Activated T-helper 9 cell treated with anti-CD3 and anti-CD28 coated beads, Interleukin-2, amount 50 U/mL, for 16 hours (primary cell): ENCODE measurements around the gene CYBRD1.
"Not testable (repeated sequence)": the region's sequence is repeated elsewhere in the genome, so short reads cannot be mapped to it uniquely, and the experiment has no call there.

Source experiments
- DNase-seq: peaks from one replicate; pipeline ENCODE4 v3.0.0-alpha.2; 2020; ENCODE audit warnings: low read depth

The CYBRD1 gene

DNA sequence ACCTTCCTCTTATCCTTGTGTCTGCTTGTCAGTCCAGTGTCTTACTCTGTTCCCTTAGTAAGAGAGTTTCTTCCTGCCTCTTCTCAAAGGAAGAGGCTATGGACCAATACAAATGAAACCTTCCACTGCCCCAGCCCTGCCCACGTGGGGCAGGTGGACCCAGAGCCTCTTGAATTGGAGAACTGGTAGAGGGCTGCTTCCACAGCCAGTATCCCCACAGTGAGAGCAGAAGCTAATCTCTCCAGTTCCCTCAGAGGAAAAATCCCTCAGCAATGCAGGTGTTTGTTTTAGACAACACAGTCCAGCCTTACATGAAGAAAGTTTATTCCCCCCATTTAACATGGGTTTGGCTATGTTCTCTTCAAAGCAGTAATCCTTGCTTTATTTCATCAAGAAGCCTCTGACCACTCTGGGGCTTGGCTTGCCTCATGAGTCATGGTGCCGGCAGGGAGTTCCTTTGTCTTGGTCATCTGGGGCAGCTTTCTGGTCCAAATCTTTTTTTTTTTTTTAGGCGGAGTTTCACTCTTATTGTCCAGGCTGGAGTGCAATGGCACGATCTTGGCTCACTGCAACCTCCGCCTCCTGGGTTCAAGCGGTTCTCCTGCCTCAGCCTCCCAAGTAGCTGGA lies 6.5 kb upstream of the CYBRD1 start:
- DNase-seq: no peak

DNA sequence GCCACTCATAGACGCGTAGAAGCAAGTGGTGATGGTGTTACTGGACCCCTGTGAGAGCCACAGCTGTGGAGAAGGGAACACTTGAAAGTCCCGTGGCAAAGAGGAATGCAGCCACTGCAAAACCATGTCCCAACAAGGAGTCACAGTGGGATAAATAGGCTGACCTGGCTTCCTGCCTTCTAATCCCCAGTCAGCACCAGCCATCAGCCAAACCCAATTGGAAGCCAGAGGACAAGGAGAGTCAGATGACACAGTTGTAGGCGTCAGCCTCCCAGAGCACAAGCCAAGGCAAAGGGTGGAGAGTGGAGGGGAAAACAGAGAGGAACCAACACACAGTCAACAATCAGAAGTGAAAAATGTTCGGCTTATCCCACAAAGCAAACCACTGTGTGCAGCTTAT lies 5.5 kb upstream of the CYBRD1 start:
- DNase-seq: no peak

DNA sequence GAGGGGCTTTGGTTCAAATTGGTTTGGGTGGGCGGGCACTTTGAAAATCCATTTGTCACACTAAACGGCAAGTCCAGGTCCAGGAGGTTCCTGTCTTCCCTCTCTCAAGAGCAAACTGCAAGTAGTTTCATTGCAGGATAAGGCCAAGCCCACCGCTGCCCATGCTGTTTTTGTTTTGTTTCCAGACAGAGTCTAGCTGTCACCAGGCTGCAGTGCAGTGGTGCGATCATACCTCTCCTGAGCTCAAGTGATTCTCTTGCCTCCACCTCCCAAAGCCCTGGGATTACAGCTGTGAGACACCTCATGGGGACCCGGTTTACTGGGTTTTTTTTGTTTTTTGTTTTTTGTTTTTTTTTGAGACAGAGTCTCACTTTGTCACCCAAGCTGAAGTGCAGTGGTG lies 1.8 kb upstream of the CYBRD1 start:
- no peak for DNase-seq

DNA sequence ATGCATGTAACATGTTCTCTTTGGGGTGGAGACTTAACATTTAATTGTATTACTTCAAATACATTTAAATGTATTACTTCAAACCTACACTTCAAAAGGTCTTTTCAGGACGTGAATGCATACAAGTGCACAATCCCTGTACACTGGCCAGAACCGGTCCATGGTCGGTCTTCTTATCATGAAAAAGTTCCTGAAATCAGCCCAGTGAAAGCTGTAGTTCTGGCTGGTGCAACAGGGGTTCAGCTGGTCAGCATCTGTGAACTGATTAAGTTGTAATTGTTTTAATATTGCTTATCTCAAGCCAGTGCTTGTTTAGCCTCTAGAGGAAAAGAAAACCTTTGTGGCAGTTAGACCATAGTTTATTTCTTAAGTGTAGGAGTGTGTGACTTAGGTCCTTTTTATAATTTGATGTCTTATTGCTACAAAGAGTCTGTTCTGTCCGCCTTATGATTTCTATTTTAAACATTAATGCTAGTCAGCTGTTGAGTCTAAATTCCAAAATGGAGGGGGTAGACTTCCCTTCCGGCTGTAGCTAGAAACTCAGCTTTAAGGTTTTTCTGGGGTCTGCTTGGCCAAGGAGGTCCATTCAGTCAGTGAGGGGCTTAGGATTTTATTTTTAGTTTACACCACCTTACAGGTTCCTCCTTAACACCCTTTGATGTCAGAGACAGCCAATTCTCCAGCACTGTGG lies 768 bp upstream of the CYBRD1 start:
- DNase-seq: no peak

DNA sequence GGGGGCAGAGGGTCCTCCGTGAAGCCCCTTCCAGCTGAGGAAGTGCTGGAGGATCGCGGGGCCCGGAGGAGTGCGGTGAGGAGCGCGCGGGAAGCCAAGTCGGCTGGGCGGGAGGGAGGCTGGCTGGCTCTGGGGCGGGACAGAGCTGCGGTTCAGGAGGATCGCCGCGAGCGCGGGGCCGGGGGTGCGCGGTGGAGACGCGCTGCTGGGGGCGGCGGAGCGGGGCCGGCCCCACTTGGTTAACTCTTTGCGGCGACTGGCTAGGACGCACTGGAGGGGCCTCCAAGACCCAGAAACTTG lies 464 bp downstream of the CYBRD1 start:
- no peak for DNase-seq

DNA sequence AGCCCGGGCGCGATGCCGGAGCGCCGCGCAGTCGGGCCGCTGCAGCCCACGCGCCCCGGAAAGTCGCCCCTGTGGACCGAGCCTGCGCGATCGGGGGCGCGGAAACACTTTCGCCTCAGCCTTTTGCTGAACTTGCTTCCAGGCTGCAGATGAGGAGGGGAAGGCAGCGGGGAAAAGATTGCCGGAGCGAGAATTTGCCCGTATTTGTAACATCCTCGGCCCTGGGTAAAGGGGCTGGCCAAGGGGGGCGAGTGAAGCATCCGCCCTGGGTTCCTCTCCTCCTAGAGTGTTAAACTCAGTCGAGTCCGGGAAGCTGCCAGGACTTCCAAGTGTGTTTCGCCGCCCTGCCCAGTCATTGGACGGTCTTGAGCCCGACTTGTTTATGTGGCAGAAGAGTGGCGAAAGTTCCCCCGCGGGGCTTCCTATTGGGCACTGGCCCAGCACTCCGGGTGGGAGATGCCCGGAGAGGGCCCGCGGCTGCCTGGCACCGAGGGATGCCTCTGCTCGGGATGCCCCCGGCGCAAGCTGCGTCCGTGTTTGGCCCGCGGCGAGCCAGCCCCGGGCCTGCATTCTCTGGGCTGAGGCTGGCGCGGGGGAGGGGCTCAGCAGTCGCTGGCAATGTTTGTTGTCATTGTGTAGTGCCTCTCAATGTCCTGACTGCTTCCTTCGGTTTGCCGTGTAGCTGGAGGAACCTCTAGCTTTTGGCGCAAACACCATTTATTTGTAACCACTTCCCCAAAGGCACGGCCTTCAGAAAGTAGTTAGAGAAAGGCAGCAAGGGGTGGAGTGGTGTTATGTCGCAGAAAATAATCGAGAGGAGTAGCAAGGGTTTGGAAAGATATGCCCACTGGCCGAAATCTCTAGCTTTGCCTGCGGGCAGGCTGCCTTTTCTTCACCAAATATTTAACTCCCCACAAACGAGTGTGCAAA lies 1.1 kb downstream of the CYBRD1 start:
- no peak for DNase-seq

DNA sequence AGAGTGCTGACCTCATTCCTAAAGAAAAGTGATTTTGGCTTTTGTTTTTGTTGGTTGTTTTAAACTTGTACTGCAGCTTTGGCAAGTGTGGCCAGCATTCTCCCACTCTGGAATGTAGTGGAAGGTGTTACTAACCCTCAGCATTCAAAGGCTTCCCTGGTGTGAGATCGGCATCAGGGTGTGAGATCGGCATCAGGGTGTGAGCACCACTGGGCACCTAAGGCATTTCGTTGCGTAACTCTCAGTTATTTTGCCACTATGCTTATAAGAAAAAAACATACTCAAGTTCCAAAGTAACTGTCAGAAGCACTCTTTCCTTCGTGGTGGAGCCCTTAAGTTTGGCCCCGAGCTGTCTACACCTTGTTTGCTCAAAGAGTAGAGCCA lies 1.7 kb downstream of the CYBRD1 start:
- DNase-seq: no peak

DNA sequence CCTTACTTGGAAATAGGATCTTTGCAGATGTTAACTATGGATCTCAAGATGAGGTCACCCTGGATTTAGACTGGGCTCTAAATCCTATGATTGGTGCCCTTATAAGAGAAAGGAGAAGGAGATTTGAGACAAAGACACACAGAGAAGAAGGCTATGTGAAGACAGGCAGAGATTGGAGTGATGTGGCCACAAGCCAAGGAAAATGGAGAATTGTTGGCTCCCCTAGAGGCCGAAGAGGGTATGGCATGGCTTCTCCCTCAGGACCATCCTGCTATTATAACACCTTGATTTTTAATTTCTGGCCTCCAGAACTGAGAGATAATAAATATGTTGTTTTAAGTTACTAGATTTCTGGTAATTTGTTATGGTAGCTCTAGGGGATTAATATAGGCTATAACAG lies 7.6 kb downstream of the CYBRD1 start:
- DNase-seq: no peak

DNA sequence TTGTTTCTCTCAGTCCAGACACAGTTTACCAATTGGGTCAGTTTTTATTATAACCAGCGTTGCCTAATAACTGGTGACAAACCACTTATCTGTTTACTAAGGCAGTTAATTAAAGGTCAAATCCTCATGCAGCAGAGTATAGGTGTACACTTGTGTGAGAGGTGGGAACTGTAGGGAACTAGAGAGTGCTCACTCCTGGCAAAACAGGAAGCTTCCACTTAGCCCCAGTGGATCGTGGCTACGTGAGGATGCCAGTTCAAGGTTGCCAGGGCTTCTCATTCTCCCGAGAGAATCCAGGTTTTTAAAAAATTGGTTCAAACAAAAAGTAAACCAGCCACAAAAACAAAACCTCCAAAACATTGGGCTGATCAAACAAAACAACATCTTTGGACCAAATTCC lies 8.1 kb downstream of the CYBRD1 start:
- DNase-seq: no peak

DNA sequence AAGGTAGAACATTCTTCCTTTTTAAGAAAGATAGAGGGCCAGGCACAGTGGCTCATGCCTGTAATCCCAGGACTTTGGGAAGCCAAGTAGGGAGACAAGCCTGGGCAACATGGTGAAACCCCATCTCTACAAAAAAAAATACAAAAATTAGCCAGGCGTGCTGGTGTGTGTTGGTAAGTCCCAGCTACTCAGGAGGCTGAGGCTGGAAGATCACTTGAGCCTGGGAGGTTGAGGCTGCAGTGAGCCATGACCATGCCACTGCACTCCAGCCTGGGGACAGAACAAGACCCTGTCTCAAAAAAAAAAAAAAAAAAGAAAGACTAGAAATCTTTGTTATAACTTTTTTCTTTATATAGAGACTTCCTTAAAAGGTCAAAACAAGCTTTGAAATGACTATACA lies 8.6 kb downstream of the CYBRD1 start:
- not testable (repeated sequence) for DNase-seq

DNA sequence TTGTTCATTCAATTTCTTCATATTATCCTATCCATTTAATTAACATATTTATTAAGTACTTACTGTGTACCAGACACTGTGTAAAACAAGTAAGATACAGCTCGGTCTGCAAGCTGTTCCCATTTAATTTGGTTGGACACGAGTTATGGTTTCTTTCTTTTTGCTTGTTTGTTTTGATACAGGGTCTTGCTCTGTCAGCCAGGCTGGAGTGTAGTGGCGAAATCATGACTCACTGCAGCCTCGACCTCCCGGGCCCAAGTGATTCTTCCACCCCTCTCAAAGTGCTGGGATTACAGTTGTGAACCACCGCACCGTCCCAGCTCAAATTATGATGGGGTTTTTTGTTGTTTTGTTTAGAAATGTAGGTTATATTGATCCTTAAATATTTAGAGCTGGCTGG lies 9.0 kb downstream of the CYBRD1 start:
- no peak for DNase-seq

DNA sequence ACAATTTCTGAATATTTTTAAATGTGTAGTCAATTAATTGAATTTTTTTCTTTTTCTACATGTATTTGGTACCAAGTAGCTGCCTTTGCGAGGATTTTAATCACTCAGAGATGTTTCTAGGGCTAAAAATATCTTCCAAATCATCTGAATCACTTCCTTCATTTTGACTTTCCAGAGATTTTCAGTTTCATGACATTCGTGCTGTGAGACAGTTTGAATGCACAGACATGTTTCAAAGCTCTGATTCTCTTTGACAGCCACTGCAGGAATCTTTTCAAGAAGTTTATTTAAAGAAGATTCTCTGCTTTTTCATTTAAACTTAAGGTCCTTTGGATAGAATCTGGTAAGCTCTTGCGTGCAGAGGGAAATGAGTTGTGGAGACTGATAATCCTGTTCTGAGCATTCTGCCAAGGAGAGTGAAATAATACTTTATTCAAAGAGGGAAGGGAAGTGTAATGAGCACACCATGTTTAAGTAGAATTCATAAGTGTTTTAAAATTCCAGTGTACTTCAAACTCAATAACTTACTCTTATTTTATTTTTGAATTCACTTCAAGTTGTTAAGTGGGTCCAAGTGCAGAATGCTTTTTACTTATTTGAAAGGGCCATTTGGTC lies 9.7 kb downstream of the CYBRD1 start:
- DNase-seq: no peak

DNA sequence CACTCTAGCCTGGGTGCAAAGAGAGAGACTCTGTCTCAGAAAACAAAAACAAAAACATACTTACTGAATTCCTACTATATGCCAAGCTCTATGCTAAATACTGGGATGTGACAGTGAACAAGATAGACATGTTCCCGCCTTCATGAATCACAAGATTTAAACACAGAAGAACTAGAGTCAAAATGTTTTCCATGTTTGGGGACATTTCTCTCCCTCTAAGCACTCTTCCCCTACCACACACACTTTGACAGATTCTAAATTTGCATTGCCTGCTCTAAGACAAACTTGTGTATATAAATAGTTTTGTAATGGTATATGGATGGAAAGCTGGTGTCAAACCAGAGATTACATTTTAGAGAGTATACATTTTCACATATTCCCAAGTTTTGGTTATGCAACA lies 11.1 kb downstream of the CYBRD1 start:
- no peak for DNase-seq

DNA sequence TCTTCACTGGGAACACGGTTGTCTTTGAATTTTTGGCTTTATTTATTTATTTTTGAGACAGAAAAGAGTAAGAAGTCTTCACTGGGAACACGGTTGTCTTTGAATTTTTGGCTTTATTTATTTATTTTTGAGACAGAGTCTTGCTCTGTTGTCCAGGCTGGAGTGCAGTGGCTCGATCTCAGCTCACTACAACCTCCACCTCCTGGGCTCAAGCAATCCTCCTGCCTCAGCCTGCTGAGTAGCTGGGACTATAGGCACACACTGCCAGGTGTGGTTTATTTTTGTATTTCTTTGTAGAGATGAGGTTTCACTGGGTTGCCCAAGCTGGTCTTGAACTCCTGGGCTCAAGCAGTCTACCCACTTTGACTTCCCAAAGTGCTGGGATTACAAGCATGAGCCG lies 13.3 kb downstream of the CYBRD1 start:
- not testable (repeated sequence) for DNase-seq

DNA sequence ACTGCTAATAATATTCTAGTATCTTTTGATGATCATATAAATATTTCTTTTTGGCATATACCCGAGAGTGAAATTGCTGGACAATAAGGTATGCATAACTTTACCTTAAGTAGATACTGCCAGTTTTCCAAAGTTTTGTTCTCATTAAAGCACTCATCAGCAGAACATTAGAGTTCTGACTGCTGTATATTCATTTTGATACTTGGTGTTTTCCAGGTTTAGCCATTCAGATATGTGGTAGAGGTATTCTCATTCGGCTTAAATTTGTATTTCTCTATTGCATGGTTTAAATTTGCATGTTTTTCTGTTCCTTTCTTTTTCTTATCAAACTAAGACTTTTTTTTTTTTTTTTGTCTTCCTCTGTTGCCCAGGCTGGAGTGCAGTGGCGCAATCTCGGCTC lies 18.2 kb downstream of the CYBRD1 start:
- no peak for DNase-seq

DNA sequence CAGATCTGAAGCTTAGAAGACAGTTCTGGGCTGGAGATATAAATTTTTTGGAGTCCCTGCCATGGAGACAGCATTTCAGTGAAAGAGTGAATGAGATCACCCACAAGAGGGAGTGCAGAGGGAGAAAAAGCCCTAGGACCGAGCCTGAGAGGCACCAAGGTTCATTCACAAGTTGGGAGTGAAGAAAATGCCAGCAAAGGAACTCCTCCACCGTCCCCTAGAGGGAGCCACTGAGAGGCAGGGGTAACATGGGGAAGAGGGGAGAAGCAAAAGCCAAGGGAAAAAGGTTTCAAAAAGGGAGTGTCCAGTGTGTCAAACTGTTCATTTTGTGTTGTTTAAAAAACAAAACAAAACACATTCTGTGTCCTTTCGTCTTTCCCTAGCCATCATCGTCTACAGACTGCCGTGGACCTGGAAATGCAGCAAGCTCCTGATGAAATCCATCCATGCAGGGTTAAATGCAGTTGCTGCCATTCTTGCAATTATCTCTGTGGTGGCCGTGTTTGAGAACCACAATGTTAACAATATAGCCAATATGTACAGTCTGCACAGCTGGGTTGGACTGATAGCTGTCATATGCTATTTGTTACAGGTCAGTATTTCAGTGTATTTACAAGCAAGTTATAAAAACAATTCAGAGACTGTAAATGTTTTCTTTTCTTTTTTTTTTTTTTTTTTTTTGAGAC lies 19.1 kb downstream of the CYBRD1 start:
- DNase-seq: no peak

DNA sequence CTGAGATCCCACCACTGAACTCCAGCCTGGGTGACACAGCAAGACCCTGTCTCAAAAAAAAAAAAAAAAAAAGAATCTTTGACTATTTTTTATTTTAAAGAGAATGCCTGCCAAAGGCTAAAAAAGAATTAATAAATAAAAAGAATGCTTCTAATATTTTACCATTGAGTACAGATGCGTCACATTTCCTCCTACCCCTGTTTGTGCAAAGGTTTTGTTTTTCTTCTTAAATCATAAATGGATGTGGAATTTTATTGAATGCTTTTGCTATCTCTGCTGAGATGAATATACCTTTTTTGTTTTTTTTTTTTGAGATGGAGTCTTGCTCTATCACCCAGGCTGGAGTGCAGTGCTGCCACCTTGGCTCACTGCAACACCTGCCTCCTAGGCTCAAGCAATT lies 22.8 kb downstream of the CYBRD1 start:
- no peak for DNase-seq

DNA sequence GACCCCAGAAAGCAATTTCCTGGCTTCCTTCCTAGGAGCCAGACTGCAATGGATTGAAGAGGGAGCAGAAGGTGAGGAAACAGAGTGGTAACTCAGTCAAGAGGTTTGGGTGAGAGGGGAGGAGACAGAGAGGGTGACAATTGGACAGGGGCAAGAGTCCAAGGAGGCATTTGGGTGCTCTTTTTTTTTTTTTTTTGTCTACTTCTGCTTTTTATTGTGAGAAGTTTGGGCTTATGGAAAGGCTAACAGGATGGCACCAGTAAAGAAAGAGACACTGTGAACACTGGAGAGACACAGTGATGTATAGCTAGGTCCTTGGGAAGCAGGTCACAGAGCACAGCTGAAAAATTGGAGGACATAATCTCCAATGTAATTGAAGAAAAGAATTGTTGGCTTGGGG lies 25.0 kb downstream of the CYBRD1 start:
- DNase-seq: no peak

DNA sequence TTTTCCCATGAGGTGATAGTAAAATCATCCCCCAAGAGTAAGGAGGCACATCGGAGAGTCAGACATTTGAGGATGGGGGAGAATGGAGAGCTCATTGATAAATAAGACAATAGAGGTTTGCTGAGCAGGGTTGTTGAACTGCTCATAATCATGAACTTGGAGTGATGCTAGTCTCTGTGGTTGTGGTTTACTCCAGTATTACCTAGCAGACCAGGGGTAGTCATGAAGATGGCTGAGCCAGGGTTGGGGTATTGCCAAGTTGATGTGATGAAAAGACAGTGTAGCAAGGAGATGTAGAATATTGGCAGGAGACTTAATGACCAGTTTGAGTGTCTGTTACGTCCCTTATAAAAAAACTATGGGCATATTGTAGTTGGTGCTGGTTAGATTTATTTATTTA lies 25.4 kb downstream of the CYBRD1 start:
- DNase-seq: no peak

DNA sequence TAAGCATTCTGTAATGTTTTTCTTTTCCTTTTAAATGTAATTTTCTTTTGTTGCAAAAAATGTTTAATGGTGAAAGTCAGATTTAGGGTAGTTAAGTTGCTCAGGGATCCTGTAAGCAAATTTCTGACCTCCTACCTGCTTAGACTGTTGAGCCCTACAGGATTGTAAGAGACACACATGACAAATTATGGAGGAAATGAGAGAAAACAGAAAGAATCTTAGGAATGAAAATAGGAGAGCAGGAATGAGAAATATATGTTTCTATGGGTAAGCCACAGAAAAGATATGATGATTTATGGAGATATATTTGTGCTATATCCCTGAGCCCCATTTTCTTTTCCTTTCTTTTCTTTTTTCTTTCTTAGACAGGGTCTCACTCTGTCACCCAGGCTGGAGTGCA lies 28.3 kb downstream of the CYBRD1 start:
- DNase-seq: no peak

DNA sequence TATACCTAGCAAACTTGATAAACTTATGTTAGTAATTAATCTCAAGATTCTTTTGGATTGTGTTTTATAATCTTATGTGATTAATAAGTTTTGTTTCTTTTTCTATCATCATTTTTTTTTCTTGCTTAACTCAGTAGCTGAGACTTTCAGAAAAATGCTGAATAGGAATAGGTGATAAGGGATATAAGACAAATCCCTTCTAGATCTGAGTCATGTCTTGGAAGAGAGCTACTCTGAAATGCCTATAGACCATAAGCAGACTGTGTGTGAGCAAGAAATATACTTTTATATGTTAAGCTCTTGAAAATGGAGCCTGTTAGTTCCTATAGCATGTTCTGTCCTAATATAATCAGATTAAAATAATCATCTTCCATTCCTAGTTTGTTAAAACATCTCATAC lies 29.6 kb downstream of the CYBRD1 start:
- DNase-seq: no peak

DNA sequence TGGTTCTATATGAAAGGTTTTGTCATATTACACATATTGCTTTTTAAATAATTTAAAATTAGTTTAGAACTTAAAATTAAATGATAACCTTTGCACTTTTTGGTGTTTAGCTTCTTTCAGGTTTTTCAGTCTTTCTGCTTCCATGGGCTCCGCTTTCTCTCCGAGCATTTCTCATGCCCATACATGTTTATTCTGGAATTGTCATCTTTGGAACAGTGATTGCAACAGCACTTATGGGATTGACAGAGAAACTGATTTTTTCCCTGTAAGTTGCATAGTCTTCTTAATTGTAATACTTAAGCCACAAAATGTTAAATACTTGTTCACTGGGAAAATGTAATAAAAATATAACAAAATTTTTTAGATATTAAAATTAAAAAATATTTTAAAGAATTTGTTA lies 31.0 kb downstream of the CYBRD1 start:
- no peak for DNase-seq
